OCI-LY3 (cell line): Measurements from ENCODE around the gene TBC1D5.
"Not testable (repeated sequence)": the region's sequence is repeated elsewhere in the genome, so short reads cannot be mapped to it uniquely, and the experiment has no call there.

Source experiments
- H2AFZ ChIP-seq: fragments of 200-600, 300-600 bp; shearing (Covaris generic); 2 replicates; pipeline ENCODE4 v1.6.0; 2014; ENCODE audit warnings: antibody characterized with exemption, low read depth, low read length
- H3K27ac ChIP-seq: fragments of 200-600, 300-600 bp; sonication (generic); 2 replicates; pipeline ENCODE4 v1.5.1; 2014; ENCODE audit warnings: mild to moderate bottlenecking, low read length, moderate library complexity, mixed read lengths
- H3K27me3 ChIP-seq: fragments of 200-600, 300-600 bp; sonication (generic); 2 replicates; pipeline ENCODE4 v1.6.1; 2014; ENCODE audit warnings: low read depth, low read length, mixed read lengths
- H3K36me3 ChIP-seq: fragments of 200-600, 300-600 bp; sonication (generic); replicated peaks from 2 replicates; pipeline ENCODE3; 2014; ENCODE audit warnings: low read depth, low read length, mixed read lengths
- H3K4me1 ChIP-seq: fragments of 300-600, 200-600 bp; sonication (generic); 2 replicates; pipeline ENCODE4 v1.6.1; 2014; ENCODE audit warnings: low read length, mixed read lengths
- H3K4me2 ChIP-seq: fragments of 200-600, 300-600 bp; sonication (generic); 2 replicates; pipeline ENCODE4 v1.6.1; 2014; ENCODE audit warnings: low read length, mixed read lengths
- H3K4me3 ChIP-seq: fragments of 300-600, 200-600 bp; sonication (generic); 2 replicates; pipeline ENCODE4 v1.5.1; 2014; ENCODE audit warnings: antibody characterized with exemption, mild to moderate bottlenecking, low read length, moderate library complexity
- H3K79me2 ChIP-seq: fragments of 300-600, 200-600 bp; shearing (Covaris generic); 2 replicates; pipeline ENCODE4 v1.6.1; 2014; ENCODE audit warnings: mild to moderate bottlenecking, low read length, mixed read lengths
- H3K9ac ChIP-seq: fragments of 300-600, 200-600 bp; shearing (Covaris generic); 2 replicates; pipeline ENCODE4 v1.6.0; 2014; ENCODE audit warnings: mild to moderate bottlenecking, low read length, moderate library complexity
- H3K9me3 ChIP-seq: fragments of 200-600, 300-600 bp; shearing (Covaris generic); 2 replicates; pipeline ENCODE4 v1.6.1; 2014; ENCODE audit warnings: low read length, mixed read lengths; ENCODE audit not compliant: insufficient read depth
- H4K20me1 ChIP-seq: fragments of 200-600, 300-600 bp; sonication (generic); 2 replicates; pipeline ENCODE4 v1.6.1; 2016; ENCODE audit warnings: low read length, mixed read lengths; ENCODE audit not compliant: insufficient read depth
- EZH2phosphoT487 ChIP-seq: fragments of 200-600 bp; shearing (Covaris generic); IDR thresholded peaks from 2 replicates; pipeline ENCODE4 v1.6.1; 2018; ENCODE audit warnings: antibody characterized with exemption, mixed run types, low read depth
- TF ChIP-seq, protein P1 (sequence below): fragments of 200-600, 300-600 bp; sonication (generic); IDR thresholded peaks from 2 replicates; pipeline ENCODE4 v1.5.1; 2014; ENCODE audit warnings: antibody characterized with exemption, low read length, low read depth

Gene TBC1D5, protein sequence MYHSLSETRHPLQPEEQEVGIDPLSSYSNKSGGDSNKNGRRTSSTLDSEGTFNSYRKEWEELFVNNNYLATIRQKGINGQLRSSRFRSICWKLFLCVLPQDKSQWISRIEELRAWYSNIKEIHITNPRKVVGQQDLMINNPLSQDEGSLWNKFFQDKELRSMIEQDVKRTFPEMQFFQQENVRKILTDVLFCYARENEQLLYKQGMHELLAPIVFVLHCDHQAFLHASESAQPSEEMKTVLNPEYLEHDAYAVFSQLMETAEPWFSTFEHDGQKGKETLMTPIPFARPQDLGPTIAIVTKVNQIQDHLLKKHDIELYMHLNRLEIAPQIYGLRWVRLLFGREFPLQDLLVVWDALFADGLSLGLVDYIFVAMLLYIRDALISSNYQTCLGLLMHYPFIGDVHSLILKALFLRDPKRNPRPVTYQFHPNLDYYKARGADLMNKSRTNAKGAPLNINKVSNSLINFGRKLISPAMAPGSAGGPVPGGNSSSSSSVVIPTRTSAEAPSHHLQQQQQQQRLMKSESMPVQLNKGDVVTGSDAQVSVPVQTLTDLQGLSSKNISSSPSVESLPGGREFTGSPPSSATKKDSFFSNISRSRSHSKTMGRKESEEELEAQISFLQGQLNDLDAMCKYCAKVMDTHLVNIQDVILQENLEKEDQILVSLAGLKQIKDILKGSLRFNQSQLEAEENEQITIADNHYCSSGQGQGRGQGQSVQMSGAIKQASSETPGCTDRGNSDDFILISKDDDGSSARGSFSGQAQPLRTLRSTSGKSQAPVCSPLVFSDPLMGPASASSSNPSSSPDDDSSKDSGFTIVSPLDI

GRCh38 chr3:17742102-17742879, at the start of gene TBC1D5:
Gene TBC1D5, minus strand, starts transcription at chr3:17742631. Its CDS starts 234,061 bp downstream, at chr3:17508570.
- no peaks in the 10 kb centered on the region for H3K9me3 ChIP-seq
- H3K4me1 ChIP-seq, result peaks cover 36% of the 10 kb centered on the region
- peaks cover 20% of the 10 kb centered on the region for H3K27me3 ChIP-seq
- peak within 1 kb of the TSS; percentile 85 for H3K4me3 ChIP-seq
- peaks cover 15% of the 10 kb centered on the region; the same call in 1 of the 2 replicates for H4K20me1 ChIP-seq
- TF ChIP-seq, protein P1, sequence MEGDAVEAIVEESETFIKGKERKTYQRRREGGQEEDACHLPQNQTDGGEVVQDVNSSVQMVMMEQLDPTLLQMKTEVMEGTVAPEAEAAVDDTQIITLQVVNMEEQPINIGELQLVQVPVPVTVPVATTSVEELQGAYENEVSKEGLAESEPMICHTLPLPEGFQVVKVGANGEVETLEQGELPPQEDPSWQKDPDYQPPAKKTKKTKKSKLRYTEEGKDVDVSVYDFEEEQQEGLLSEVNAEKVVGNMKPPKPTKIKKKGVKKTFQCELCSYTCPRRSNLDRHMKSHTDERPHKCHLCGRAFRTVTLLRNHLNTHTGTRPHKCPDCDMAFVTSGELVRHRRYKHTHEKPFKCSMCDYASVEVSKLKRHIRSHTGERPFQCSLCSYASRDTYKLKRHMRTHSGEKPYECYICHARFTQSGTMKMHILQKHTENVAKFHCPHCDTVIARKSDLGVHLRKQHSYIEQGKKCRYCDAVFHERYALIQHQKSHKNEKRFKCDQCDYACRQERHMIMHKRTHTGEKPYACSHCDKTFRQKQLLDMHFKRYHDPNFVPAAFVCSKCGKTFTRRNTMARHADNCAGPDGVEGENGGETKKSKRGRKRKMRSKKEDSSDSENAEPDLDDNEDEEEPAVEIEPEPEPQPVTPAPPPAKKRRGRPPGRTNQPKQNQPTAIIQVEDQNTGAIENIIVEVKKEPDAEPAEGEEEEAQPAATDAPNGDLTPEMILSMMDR, result no peak
- TF ChIP-seq EZH2phosphoT487, result no peak
- peaks cover 47% of the 10 kb centered on the region for H3K79me2 ChIP-seq
- peaks cover 4% of the 10 kb centered on the region for H3K36me3 ChIP-seq
- peak within 1 kb of the TSS; percentile 89 for H3K9ac ChIP-seq
- H3K4me2 ChIP-seq, result peak within 1 kb of the TSS; percentile 79
- peak within 1 kb of the TSS; percentile 85 for H3K27ac ChIP-seq
- peak within 1 kb of the TSS; percentile 91 for H2AFZ ChIP-seq

GRCh38 chr3:17783426-17783825, 41.0 kb upstream of the TBC1D5 start:
- Histone ChIP-seq H3K9ac (no peak overlapping the region), H3K4me3 (no peak overlapping the region), H3K27me3 (no peaks in the 10 kb centered on the region), H2AFZ (no peak overlapping the region), H3K9me3 (0 out of 2 replicates have a peak, but pooled peaks cover 8% of the 10 kb centered on the region), H4K20me1 (no peaks in the 10 kb centered on the region), H3K36me3 (peaks cover 3% of the 10 kb centered on the region), H3K79me2 (no peaks in the 10 kb centered on the region), H3K4me2 (no peak overlapping the region), H3K27ac (no peak overlapping the region), H3K4me1 (peaks cover 14% of the 10 kb centered on the region)
- TF ChIP-seq, protein P1, result no peak
- TF ChIP-seq EZH2phosphoT487, result no peak

DNA sequence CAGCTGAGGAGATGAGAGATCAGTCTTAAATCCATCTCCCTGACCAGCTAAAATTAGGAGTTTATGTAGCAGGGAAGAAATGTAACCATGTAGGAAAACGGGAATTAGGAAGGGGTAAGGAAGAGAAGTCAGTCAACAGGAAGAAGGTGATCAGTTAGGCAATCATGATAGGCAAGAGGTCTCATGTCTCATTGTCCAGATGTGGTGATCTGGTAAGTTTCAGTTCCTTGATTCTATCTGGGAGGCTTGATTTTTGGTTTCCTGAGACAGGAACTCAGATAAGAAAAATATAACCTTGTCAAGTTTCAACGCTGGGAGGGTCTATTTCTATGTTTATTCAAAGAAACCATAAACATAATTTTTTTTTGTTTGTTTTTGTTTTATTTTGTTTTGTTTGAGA, 40.3 kb upstream of the TBC1D5 start:
- Histone ChIP-seq H3K36me3 (peaks cover 3% of the 10 kb centered on the region), H3K27me3 (no peaks in the 10 kb centered on the region), H3K9ac (no peak overlapping the region), H3K79me2 (no peaks in the 10 kb centered on the region), H2AFZ (no peak overlapping the region), H3K4me2 (no peak overlapping the region), H3K4me1 (peaks cover 14% of the 10 kb centered on the region), H3K9me3 (0 out of 2 replicates have a peak, but pooled peaks cover 8% of the 10 kb centered on the region), H3K4me3 (no peak overlapping the region), H4K20me1 (no peaks in the 10 kb centered on the region), H3K27ac (no peak overlapping the region)
- no peak for TF ChIP-seq EZH2phosphoT487
- TF ChIP-seq, protein P1, result no peak

DNA sequence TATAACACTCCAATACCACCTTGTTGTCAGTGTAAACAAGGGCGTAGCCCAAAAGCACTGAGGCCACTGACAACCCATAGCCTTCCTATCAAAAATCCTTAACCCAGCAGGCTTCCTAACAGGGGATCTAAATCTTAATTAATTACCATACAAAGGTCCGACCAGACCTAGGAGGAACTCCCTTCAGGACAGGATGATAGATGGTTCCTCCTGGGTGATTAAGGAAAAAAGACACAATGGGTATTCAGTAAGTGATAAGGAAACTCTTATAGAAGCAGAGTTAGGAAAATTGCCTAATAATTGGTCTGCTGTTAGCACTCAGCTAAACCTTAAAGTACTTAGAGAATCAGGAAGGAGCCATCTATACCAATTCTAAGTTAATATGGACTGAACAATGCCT, 37.9 kb upstream of the TBC1D5 start:
- Histone ChIP-seq H3K4me1 (peaks cover 14% of the 10 kb centered on the region), H3K4me2 (peak overlapping the region; percentile 54; the same call in 1 of the 2 replicates)
- H3K27ac ChIP-seq, H3K79me2 ChIP-seq, H4K20me1 ChIP-seq, H3K36me3 ChIP-seq, H2AFZ ChIP-seq, H3K9me3 ChIP-seq, H3K4me3 ChIP-seq, H3K9ac ChIP-seq, H3K27me3 ChIP-seq: not testable (repeated sequence)

GRCh38 chr3:17779304-17780250, 37.1 kb upstream of the TBC1D5 start:
- H3K9me3 ChIP-seq, H3K27ac ChIP-seq, H3K27me3 ChIP-seq, H4K20me1 ChIP-seq, H2AFZ ChIP-seq, H3K36me3 ChIP-seq, H3K9ac ChIP-seq, H3K79me2 ChIP-seq: not testable (repeated sequence)
- H3K4me2 ChIP-seq, result peak overlapping the region; percentile 54
- H3K4me1 ChIP-seq, result peaks cover 14% of the 10 kb centered on the region
- peak overlapping the region; percentile 18; the same call in 1 of the 2 replicates for H3K4me3 ChIP-seq
